GM12878 (cell line): ENCODE measurements around the gene IGF1R. TPM values are rescaled to one million over a fixed set of nuclear protein-coding genes. Genes with fewer than 3 reads are reported as not detected.

Source experiments
- ATAC-seq: fragments of 200-7000 bp; cut with Tn5 transposase; 3 replicates; pipeline ENCODE4 v1.9.1; 2020; ENCODE audit warnings: mild to moderate bottlenecking, moderate library complexity
- BruUV-seq: library from RNA; stranded (reverse); fragments of 400-500 nt; replicated peaks from 2 replicates; lab custom pipeline; 2021; lab: Mats Ljungman, UMichigan
- CTCF ChIA-PET: fragments of 300-600 bp; sonication (Branson Sonifier 250); formaldehyde crosslinking; extraction: SDS; loops from one replicate; lab custom pipeline; 2021; ENCODE audit warnings: inconsistent platforms; lab: Yijun Ruan, JAX
- POLR2A ChIA-PET: fragments of 350-600 bp; formaldehyde crosslinking; extraction: SDS; loops from one replicate; lab custom pipeline; 2021; ENCODE audit warnings: inconsistent platforms; lab: Charles Lee
- RAD21 ChIA-PET: fragments of 300-600 bp; sonication (Branson Sonifier 250); formaldehyde crosslinking; loops from one replicate; lab custom pipeline; 2023; ENCODE audit warnings: antibody characterized with exemption; ENCODE audit not compliant: unreplicated experiment; lab: Charles Lee
- SMC1A ChIA-PET: fragments of 300-600 bp; sonication (Branson Sonifier 250); formaldehyde crosslinking; loops from one replicate; lab custom pipeline; 2023; ENCODE audit not compliant: unreplicated experiment, uncharacterized antibody; lab: Charles Lee
- DNase-seq: peaks from one replicate; pipeline ENCODE4 v3.0.0-alpha.2; 2011; ENCODE audit warnings: low read depth, low spot score
- FAIRE-seq: peaks from 3 replicates; lab custom pipeline; 2011; peaks lifted over from hg19 to GRCh38; lab: Jason Lieb, UNC
- H2AFZ ChIP-seq: 2 replicates; pipeline ENCODE4 v1.6.0; 2011; ENCODE audit warnings: low read depth, low read length, control low read depth; ENCODE audit not compliant: control insufficient read depth
- H3K27ac ChIP-seq: 2 replicates; pipeline ENCODE4 v1.5.1; 2011; ENCODE audit warnings: control low read depth; ENCODE audit not compliant: control insufficient read depth, insufficient read depth
- H3K27me3 ChIP-seq, 2 experiments: replicated peaks in 1 of 2; 2 replicates each; pipeline versions ENCODE4 v1.6.0 to v1.6.1; 2011; ENCODE audit warnings: low read length in 1 of 2; ENCODE audit not compliant: control insufficient read depth in 2 of 2, insufficient read depth in 2 of 2
- H3K36me3 ChIP-seq, 2 experiments: 2 replicates each; pipeline ENCODE4 v1.5.1; 2011; ENCODE audit warnings: low read length in 1 of 2; ENCODE audit not compliant: control insufficient read depth in 2 of 2, insufficient read depth in 2 of 2
- H3K4me1 ChIP-seq: 2 replicates; pipeline ENCODE4 v1.6.1; 2011; ENCODE audit warnings: mild to moderate bottlenecking, low read length, moderate library complexity, mixed read lengths; ENCODE audit not compliant: control insufficient read depth, insufficient read depth
- H3K4me2 ChIP-seq: 2 replicates; pipeline ENCODE4 v1.6.0; 2011; ENCODE audit warnings: control low read depth; ENCODE audit not compliant: control insufficient read depth, insufficient read depth
- H3K4me3 ChIP-seq: fragments of 200-600 bp; sonication (generic); 2 replicates; pipeline ENCODE4 v1.5.1; 2016
- H3K79me2 ChIP-seq: 2 replicates; pipeline ENCODE4 v1.6.0; 2011; ENCODE audit warnings: low read length; ENCODE audit not compliant: control insufficient read depth, insufficient read depth
- H3K9ac ChIP-seq: 2 replicates; pipeline ENCODE4 v1.8.0; 2011; ENCODE audit warnings: low read length, control low read depth, mixed read lengths; ENCODE audit not compliant: control insufficient read depth, insufficient read depth
- H3K9me3 ChIP-seq: replicated peaks from 3 replicates; pipeline ENCODE4 v1.5.1; 2011; ENCODE audit warnings: mild to moderate bottlenecking, low read length; ENCODE audit not compliant: control insufficient read depth, insufficient read depth
- H4K20me1 ChIP-seq: 2 replicates; pipeline ENCODE4 v1.6.0; 2011; ENCODE audit not compliant: control insufficient read depth, insufficient read depth
- CREB1 ChIP-seq: IDR thresholded peaks from 2 replicates; pipeline ENCODE4 v1.6.1; 2012; ENCODE audit warnings: low read depth, mild to moderate bottlenecking, inconsistent platforms
- HDGF ChIP-seq: fragments of 450-650 bp; IDR thresholded peaks from 2 replicates; pipeline ENCODE4 v1.6.1; 2016; ENCODE audit warnings: antibody characterized with exemption
- NFYA ChIP-seq: IDR thresholded peaks from 2 replicates; pipeline ENCODE4 v1.6.1; 2011; ENCODE audit warnings: low read depth, mild to moderate bottlenecking, low read length, improper control_type of control experiment, borderline replicate concordance
- PAX8 ChIP-seq: fragments of 450-650 bp; IDR thresholded peaks from 2 replicates; pipeline ENCODE4 v1.6.1; 2017; ENCODE audit warnings: mild to moderate bottlenecking, moderate library complexity
- RCOR1 ChIP-seq: conservative IDR thresholded peaks from 2 replicates; pipeline ENCODE4 v1.6.1; 2012; ENCODE audit warnings: low read depth, low read length, improper control_type of control experiment
- RUNX3 ChIP-seq: IDR thresholded peaks from 2 replicates; pipeline ENCODE4 v1.6.1; 2012; ENCODE audit warnings: low read length, inconsistent platforms
- TCF12 ChIP-seq: IDR thresholded peaks from 2 replicates; pipeline ENCODE4 v1.6.1; 2011; ENCODE audit warnings: low read depth, mild to moderate bottlenecking, low read length
- ZNF207 ChIP-seq: fragments of 450-650 bp; IDR thresholded peaks from 2 replicates; pipeline ENCODE4 v1.6.1; 2014; ENCODE audit warnings: antibody characterized with exemption, mild to moderate bottlenecking, borderline replicate concordance
- in situ Hi-C: fragments of 300-500 bp; cut with MboI; formaldehyde crosslinking; loops from 9 replicates; pipeline ENCODE4 v1.14.3; 2018; ENCODE audit warnings: mixed read lengths
- intact Hi-C: fragments of 100-400 bp; cut with micrococcal nuclease; formaldehyde crosslinking; loops from one replicate; pipeline ENCODE4 v1.14.2; 2022; ENCODE audit not compliant: unreplicated experiment
- polyA plus RNA-seq, 11 experiments: library from polyadenylated mRNA; depleted of rRNA in 4 of 11; unstranded in 6 of 11; stranded (reverse) in 5 of 11; fragments of >200 nt; fragmentation: Nextera tagmentation in 4 of 11; fragmentation: Illumina TruSeq in 1 of 11; extraction: Ambion mirVana in 4 of 11; extraction: Trizol in 1 of 11; gene quantifications; 1 replicate in 1 of 11; 2 replicates in 10 of 11; pipeline versions ENCODE4 v1.2.1 to v1.2.3, GENCODE V29; 2011 to 2016; ENCODE audit warnings: inconsistent platforms in 2 of 11, missing spikeins in 2 of 11, low read depth in 1 of 11
- total RNA-seq, 4 experiments: library from RNA; depleted of rRNA in 3 of 4; stranded (reverse); fragments of >200 nt in 3 of 4; fragmentation: Illumina TruSeq in 1 of 4; extraction: Trizol in 1 of 4; gene quantifications; 2 replicates each; pipeline versions ENCODE4 v1.2.1 to v1.2.3, GENCODE V29; 2013 to 2021
- TF ChIP-seq, protein P1 (sequence below): fragments of 150-350 bp; IDR thresholded peaks from 2 replicates; pipeline ENCODE4 v1.6.1; 2014; ENCODE audit warnings: mild to moderate bottlenecking, low read depth, low read length
- TF ChIP-seq, protein P2 (sequence below): IDR thresholded peaks from 2 replicates; pipeline ENCODE4 v1.6.1; 2011; ENCODE audit warnings: borderline replicate concordance, low read depth, mild to moderate bottlenecking, moderate library complexity, low read length; ENCODE audit not compliant: insufficient read depth, poor library complexity, severe bottlenecking
- TF ChIP-seq, protein P3 (sequence below): fragments of 450-650 bp; conservative IDR thresholded peaks from 2 replicates; pipeline ENCODE4 v1.6.1; 2017; ENCODE audit warnings: mild to moderate bottlenecking, moderate library complexity

The IGF1R gene
- total and polyA plus RNA-seq, 10 of the 15 experiments (the other 5 are each of a cell fraction or from before 2014, with no cell fraction given), result 0.03 to 2.7 (median 0.66) TPM

DNA sequence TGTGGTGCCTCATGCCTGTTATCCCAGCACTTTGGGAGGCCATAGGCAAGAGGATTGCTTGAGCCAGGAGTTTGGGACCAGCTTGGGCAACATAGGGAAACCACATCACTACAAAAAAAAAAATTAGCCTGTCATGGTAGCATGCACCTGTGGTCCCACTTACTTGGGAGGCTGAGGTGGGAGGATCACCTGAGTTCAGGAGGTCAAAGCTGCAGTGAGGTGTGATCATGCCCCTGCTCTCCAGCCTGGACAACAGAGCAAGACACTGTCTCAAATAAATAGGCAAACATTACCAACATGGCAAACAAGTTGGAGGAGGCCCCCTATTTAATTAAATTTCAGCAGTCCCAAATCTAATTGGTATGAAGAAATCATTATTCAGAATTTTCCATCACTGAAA lies 215.6 kb downstream of the IGF1R start:
- in situ Hi-C loops, result no loop called here
- Histone ChIP-seq H4K20me1 (no peaks in the 10 kb centered on the region), H3K9ac (no peak overlapping the region), H3K27me3 (no peaks in the 10 kb centered on the region), H3K4me2 (no peak overlapping the region)
- TF ChIP-seq ZNF207 (no peak), RUNX3 (no peak), PAX8 (no peak), HDGF (no peak), CREB1 (no peak), RCOR1 (no peak), TCF12 (no peak), NFYA (no peak)
- TF ChIP-seq, protein P1, sequence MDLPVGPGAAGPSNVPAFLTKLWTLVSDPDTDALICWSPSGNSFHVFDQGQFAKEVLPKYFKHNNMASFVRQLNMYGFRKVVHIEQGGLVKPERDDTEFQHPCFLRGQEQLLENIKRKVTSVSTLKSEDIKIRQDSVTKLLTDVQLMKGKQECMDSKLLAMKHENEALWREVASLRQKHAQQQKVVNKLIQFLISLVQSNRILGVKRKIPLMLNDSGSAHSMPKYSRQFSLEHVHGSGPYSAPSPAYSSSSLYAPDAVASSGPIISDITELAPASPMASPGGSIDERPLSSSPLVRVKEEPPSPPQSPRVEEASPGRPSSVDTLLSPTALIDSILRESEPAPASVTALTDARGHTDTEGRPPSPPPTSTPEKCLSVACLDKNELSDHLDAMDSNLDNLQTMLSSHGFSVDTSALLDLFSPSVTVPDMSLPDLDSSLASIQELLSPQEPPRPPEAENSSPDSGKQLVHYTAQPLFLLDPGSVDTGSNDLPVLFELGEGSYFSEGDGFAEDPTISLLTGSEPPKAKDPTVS, result no peak
- TF ChIP-seq, protein P2, sequence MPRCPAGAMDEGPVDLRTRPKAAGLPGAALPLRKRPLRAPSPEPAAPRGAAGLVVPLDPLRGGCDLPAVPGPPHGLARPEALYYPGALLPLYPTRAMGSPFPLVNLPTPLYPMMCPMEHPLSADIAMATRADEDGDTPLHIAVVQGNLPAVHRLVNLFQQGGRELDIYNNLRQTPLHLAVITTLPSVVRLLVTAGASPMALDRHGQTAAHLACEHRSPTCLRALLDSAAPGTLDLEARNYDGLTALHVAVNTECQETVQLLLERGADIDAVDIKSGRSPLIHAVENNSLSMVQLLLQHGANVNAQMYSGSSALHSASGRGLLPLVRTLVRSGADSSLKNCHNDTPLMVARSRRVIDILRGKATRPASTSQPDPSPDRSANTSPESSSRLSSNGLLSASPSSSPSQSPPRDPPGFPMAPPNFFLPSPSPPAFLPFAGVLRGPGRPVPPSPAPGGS, result no peak
- TF ChIP-seq, protein P3, sequence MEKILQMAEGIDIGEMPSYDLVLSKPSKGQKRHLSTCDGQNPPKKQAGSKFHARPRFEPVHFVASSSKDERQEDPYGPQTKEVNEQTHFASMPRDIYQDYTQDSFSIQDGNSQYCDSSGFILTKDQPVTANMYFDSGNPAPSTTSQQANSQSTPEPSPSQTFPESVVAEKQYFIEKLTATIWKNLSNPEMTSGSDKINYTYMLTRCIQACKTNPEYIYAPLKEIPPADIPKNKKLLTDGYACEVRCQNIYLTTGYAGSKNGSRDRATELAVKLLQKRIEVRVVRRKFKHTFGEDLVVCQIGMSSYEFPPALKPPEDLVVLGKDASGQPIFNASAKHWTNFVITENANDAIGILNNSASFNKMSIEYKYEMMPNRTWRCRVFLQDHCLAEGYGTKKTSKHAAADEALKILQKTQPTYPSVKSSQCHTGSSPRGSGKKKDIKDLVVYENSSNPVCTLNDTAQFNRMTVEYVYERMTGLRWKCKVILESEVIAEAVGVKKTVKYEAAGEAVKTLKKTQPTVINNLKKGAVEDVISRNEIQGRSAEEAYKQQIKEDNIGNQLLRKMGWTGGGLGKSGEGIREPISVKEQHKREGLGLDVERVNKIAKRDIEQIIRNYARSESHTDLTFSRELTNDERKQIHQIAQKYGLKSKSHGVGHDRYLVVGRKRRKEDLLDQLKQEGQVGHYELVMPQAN, result no peak
- TF ChIP-seq, all 136 proteins: peak for 0
- ChIA-PET RAD21 (no interaction called here), POLR2A (no interaction called here), CTCF (interaction anchor here (1.1 kb wide), 1 partner anchor 17 kb away, joined by 3 read pairs; no protein-coding TSS in a partner anchor), SMC1A (no interaction called here)
- Histone ChIP-seq H3K27ac (no peak overlapping the region), H3K4me1 (no peaks in the 10 kb centered on the region), H3K4me3 (no peak overlapping the region), H3K36me3 (no peaks in the 10 kb centered on the region), H2AFZ (no peak overlapping the region), H3K79me2 (no peaks in the 10 kb centered on the region), H3K9me3 (no peaks in the 10 kb centered on the region)
- ATAC-seq (no peak), DNase-seq (no peak), FAIRE-seq (no peak)
- no TSS peak for BruUV-seq
- intact Hi-C loops, result no loop called here
